ENCODE data around the gene MYO5A. TPM values are rescaled to one million over a fixed set of nuclear protein-coding genes. Genes with fewer than 3 reads are reported as not detected.

The MYO5A gene
- total RNA-seq, 1 donor from 2014 or later = 26.2 TPM

GRCh38 chr15:52529341-52529924 lies 753 bp upstream of the MYO5A start:
- H3K36me3 Mint-ChIP-seq (ENCODE audit: low read depth) = peaks cover 2% of the 10 kb centered on the region
- H3K27ac Mint-ChIP-seq = peak overlapping the region; percentile 75
- peak overlapping the region; percentile 77 for H3K4me3 Mint-ChIP-seq
- peaks cover 30% of the 10 kb centered on the region for H3K4me1 Mint-ChIP-seq (ENCODE audit: low read depth)
- H3K27me3 Mint-ChIP-seq (ENCODE audit: insufficient read depth) = peaks cover 16% of the 10 kb centered on the region
- no peak for DNase-seq (ENCODE audit: low spot score)
- no peaks in the 10 kb centered on the region for H3K9me3 Mint-ChIP-seq
- intact Hi-C loops (cut with micrococcal nuclease) = loop anchor here (1.0 to 5.0 kb wide), 6 partner anchors 30 to 205 kb away; partner anchors contain the start of genes ARPP19 and ATOSA

GRCh38 chr15:52527911-52528563 lies 643 bp downstream of the MYO5A start:
- peaks cover 13% of the 10 kb centered on the region for H3K27me3 Mint-ChIP-seq (ENCODE audit: insufficient read depth)
- intact Hi-C loops (cut with micrococcal nuclease) = loop anchor here (1.0 to 5.0 kb wide), 4 partner anchors 46 to 272 kb away; no protein-coding TSS in a partner anchor
- peaks cover 34% of the 10 kb centered on the region for H3K4me1 Mint-ChIP-seq (ENCODE audit: low read depth)
- DNase-seq (ENCODE audit: low spot score) = peak; percentile 20
- H3K4me3 Mint-ChIP-seq = peak overlapping the region; percentile 94
- H3K36me3 Mint-ChIP-seq (ENCODE audit: low read depth) = peaks cover 8% of the 10 kb centered on the region
- no peaks in the 10 kb centered on the region for H3K9me3 Mint-ChIP-seq
- H3K27ac Mint-ChIP-seq = peak overlapping the region; percentile 83

- no peaks in the 10 kb centered on the region for H3K9me3 Mint-ChIP-seq
- intact Hi-C loops (cut with micrococcal nuclease) = loop anchor here (5.0 kb wide), 1 partner anchor 45 kb away; no protein-coding TSS in a partner anchor
- H3K27me3 Mint-ChIP-seq (ENCODE audit: insufficient read depth) = peaks cover 13% of the 10 kb centered on the region
- peaks cover 32% of the 10 kb centered on the region for H3K4me1 Mint-ChIP-seq (ENCODE audit: low read depth)
- H3K36me3 Mint-ChIP-seq (ENCODE audit: low read depth) = peaks cover 8% of the 10 kb centered on the region
- DNase-seq (ENCODE audit: low spot score) = no peak
- H3K4me3 Mint-ChIP-seq = peak overlapping the region; percentile 94
- H3K27ac Mint-ChIP-seq = no peak overlapping the region
Measured at GRCh38 chr15:52527196-52527910, 1.3 kb downstream of the MYO5A start.

GRCh38 chr15:52524223-52525136 lies 4.2 kb downstream of the MYO5A start:
- intact Hi-C loops (cut with micrococcal nuclease) = loop anchor here (5.0 kb wide), 1 partner anchor 42 kb away; no protein-coding TSS in a partner anchor
- DNase-seq (ENCODE audit: low spot score) = no peak

GRCh38 chr15:52523647-52524046 lies 5.0 kb downstream of the MYO5A start:
- Mint-ChIP-seq H3K4me1 (ENCODE audit: low read depth) (peaks cover 21% of the 10 kb centered on the region), H3K4me3 (no peak overlapping the region), H3K9me3 (no peaks in the 10 kb centered on the region), H3K27ac (no peak overlapping the region), H3K27me3 (ENCODE audit: insufficient read depth) (no peaks in the 10 kb centered on the region), H3K36me3 (ENCODE audit: low read depth) (peaks cover 8% of the 10 kb centered on the region)
- intact Hi-C loops (cut with micrococcal nuclease) = no loop called here
- DNase-seq (ENCODE audit: low spot score) = no peak

More at GRCh38 chr15:52524223-52525136, 4.2 kb downstream of the MYO5A start:
- Mint-ChIP-seq H3K9me3 (no peaks in the 10 kb centered on the region), H3K27me3 (ENCODE audit: insufficient read depth) (no peaks in the 10 kb centered on the region), H3K4me3 (no peak overlapping the region), H3K27ac (no peak overlapping the region), H3K4me1 (ENCODE audit: low read depth) (peaks cover 22% of the 10 kb centered on the region), H3K36me3 (ENCODE audit: low read depth) (peaks cover 8% of the 10 kb centered on the region)

GRCh38 chr15:52523192-52523591 lies 5.5 kb downstream of the MYO5A start:
- Mint-ChIP-seq H3K4me3 (no peak overlapping the region), H3K4me1 (ENCODE audit: low read depth) (peaks cover 21% of the 10 kb centered on the region), H3K27me3 (ENCODE audit: insufficient read depth) (no peaks in the 10 kb centered on the region), H3K36me3 (ENCODE audit: low read depth) (peaks cover 8% of the 10 kb centered on the region), H3K9me3 (no peaks in the 10 kb centered on the region), H3K27ac (no peak overlapping the region)
- intact Hi-C loops (cut with micrococcal nuclease) = no loop called here
- no peak for DNase-seq (ENCODE audit: low spot score)

- Mint-ChIP-seq H3K9me3 (no peaks in the 10 kb centered on the region), H3K27ac (no peak overlapping the region)
- intact Hi-C loops (cut with micrococcal nuclease) = no loop called here
Measured at GRCh38 chr15:52521682-52522081, 7.0 kb downstream of the MYO5A start.

GRCh38 chr15:52520421-52520820 lies 8.3 kb downstream of the MYO5A start:
- intact Hi-C loops (cut with micrococcal nuclease) = no loop called here
- peaks cover 5% of the 10 kb centered on the region for H3K4me1 Mint-ChIP-seq (ENCODE audit: low read depth)
- no peak overlapping the region for H3K4me3 Mint-ChIP-seq
- H3K27ac Mint-ChIP-seq = no peak overlapping the region
- no peak for DNase-seq (ENCODE audit: low spot score)
- H3K27me3 Mint-ChIP-seq (ENCODE audit: insufficient read depth) = no peaks in the 10 kb centered on the region
- no peaks in the 10 kb centered on the region for H3K9me3 Mint-ChIP-seq
- peaks cover 6% of the 10 kb centered on the region for H3K36me3 Mint-ChIP-seq (ENCODE audit: low read depth)

More at GRCh38 chr15:52521682-52522081, 7.0 kb downstream of the MYO5A start:
- H3K36me3 Mint-ChIP-seq (ENCODE audit: low read depth) = peaks cover 8% of the 10 kb centered on the region
- H3K4me3 Mint-ChIP-seq = no peak overlapping the region
- no peak for DNase-seq (ENCODE audit: low spot score)
- H3K4me1 Mint-ChIP-seq (ENCODE audit: low read depth) = peaks cover 6% of the 10 kb centered on the region
- H3K27me3 Mint-ChIP-seq (ENCODE audit: insufficient read depth) = no peaks in the 10 kb centered on the region

- Mint-ChIP-seq H3K4me3 (no peak overlapping the region), H3K36me3 (ENCODE audit: low read depth) (peaks cover 5% of the 10 kb centered on the region), H3K27ac (no peak overlapping the region), H3K27me3 (ENCODE audit: insufficient read depth) (no peaks in the 10 kb centered on the region), H3K9me3 (no peaks in the 10 kb centered on the region), H3K4me1 (ENCODE audit: low read depth) (peaks cover 5% of the 10 kb centered on the region)
- DNase-seq (ENCODE audit: low spot score) = no peak
- intact Hi-C loops (cut with micrococcal nuclease) = no loop called here
Measured at GRCh38 chr15:52518487-52519371, 10.0 kb downstream of the MYO5A start.

GRCh38 chr15:52517014-52517413 lies 11.7 kb downstream of the MYO5A start:
- Mint-ChIP-seq H3K27me3 (ENCODE audit: insufficient read depth) (no peaks in the 10 kb centered on the region), H3K4me3 (no peak overlapping the region)
- intact Hi-C loops (cut with micrococcal nuclease) = no loop called here

GRCh38 chr15:52515343-52515742 lies 13.3 kb downstream of the MYO5A start:
- Mint-ChIP-seq H3K27me3 (ENCODE audit: insufficient read depth) (no peaks in the 10 kb centered on the region), H3K4me3 (no peak overlapping the region), H3K4me1 (ENCODE audit: low read depth) (no peaks in the 10 kb centered on the region), H3K9me3 (no peaks in the 10 kb centered on the region), H3K27ac (no peak overlapping the region), H3K36me3 (ENCODE audit: low read depth) (no peaks in the 10 kb centered on the region)
- intact Hi-C loops (cut with micrococcal nuclease) = no loop called here
- DNase-seq (ENCODE audit: low spot score) = no peak

More at GRCh38 chr15:52517014-52517413, 11.7 kb downstream of the MYO5A start:
- no peak overlapping the region for H3K27ac Mint-ChIP-seq
- H3K4me1 Mint-ChIP-seq (ENCODE audit: low read depth) = no peaks in the 10 kb centered on the region
- DNase-seq (ENCODE audit: low spot score) = no peak
- H3K36me3 Mint-ChIP-seq (ENCODE audit: low read depth) = no peaks in the 10 kb centered on the region
- H3K9me3 Mint-ChIP-seq = no peaks in the 10 kb centered on the region
